ENCODE data around the gene CAB39.
A peak's percentile ranks its signal among the peaks of the same experiment; 100 is the strongest.

CAB39 gene

GRCh38 chr2:230819433-230819832 is 106.8 kb downstream of the CAB39 start:
- in situ Hi-C loops (cut with MboI; ENCODE audit: low sequenced_read_pairs, unreplicated experiment): no loop called here
- no peak for TF ChIP-seq CTCF (IDR thresholded peaks at IDR 0.05; ENCODE audit: borderline replicate concordance, control extremely low read depth, extremely low read depth, insufficient read depth, missing control alignments)
- no peak for DNase-seq (ENCODE audit: low spot score)

- TF ChIP-seq CTCF (IDR thresholded peaks at IDR 0.05; ENCODE audit: borderline replicate concordance, control extremely low read depth, extremely low read depth, insufficient read depth, missing control alignments): no peak
- DNase-seq (ENCODE audit: low spot score): no peak
- in situ Hi-C loops (cut with MboI; ENCODE audit: low sequenced_read_pairs, unreplicated experiment): no loop called here
These were observed 108.8 kb downstream of the CAB39 start for GRCh38 chr2:230821261-230821990.

- in situ Hi-C loops (cut with MboI; ENCODE audit: low sequenced_read_pairs, unreplicated experiment): no loop called here
- TF ChIP-seq CTCF (IDR thresholded peaks at IDR 0.05; ENCODE audit: borderline replicate concordance, control extremely low read depth, extremely low read depth, insufficient read depth, missing control alignments): no peak
These were observed 109.4 kb downstream of the CAB39 start for GRCh38 chr2:230821991-230822520.

GRCh38 chr2:230823264-230823964 is 110.8 kb downstream of the CAB39 start:
- DNase-seq (ENCODE audit: low spot score): no peak
- in situ Hi-C loops (cut with MboI; ENCODE audit: low sequenced_read_pairs, unreplicated experiment): no loop called here
- TF ChIP-seq CTCF (IDR thresholded peaks at IDR 0.05; ENCODE audit: borderline replicate concordance, control extremely low read depth, extremely low read depth, insufficient read depth, missing control alignments): no peak

More at GRCh38 chr2:230821991-230822520, 109.4 kb downstream of the CAB39 start:
- DNase-seq (ENCODE audit: low spot score): no peak

GRCh38 chr2:230824406-230824978 is 111.8 kb downstream of the CAB39 start:
- TF ChIP-seq CTCF (IDR thresholded peaks at IDR 0.05; ENCODE audit: borderline replicate concordance, control extremely low read depth, extremely low read depth, insufficient read depth, missing control alignments): peak; percentile 40
- in situ Hi-C loops (cut with MboI; ENCODE audit: low sequenced_read_pairs, unreplicated experiment): no loop called here
- peak; percentile 82 for DNase-seq (ENCODE audit: low spot score)

GRCh38 chr2:230825354-230825753 is 112.7 kb downstream of the CAB39 start:
- no peak for TF ChIP-seq CTCF (IDR thresholded peaks at IDR 0.05; ENCODE audit: borderline replicate concordance, control extremely low read depth, extremely low read depth, insufficient read depth, missing control alignments)
- in situ Hi-C loops (cut with MboI; ENCODE audit: low sequenced_read_pairs, unreplicated experiment): no loop called here
- no peak for DNase-seq (ENCODE audit: low spot score)
